Inflammatory macrophage treated with lipopolysaccharide for 4 hours (primary cell): ENCODE data around the gene ZBTB18.

Source experiments
- DNase-seq: peaks from one replicate; pipeline ENCODE4 v3.0.0-alpha.2; 2020

The ZBTB18 gene

GRCh38 chr1:244064621-244065020 is 13.5 kb downstream of the ZBTB18 start:
- DNase-seq, result no peak

- DNase-seq, result no peak
Measured at GRCh38 chr1:244065063-244065793, 14.1 kb downstream of the ZBTB18 start.

GRCh38 chr1:244065960-244066388 is 14.9 kb downstream of the ZBTB18 start:
- peak; percentile 11 for DNase-seq

- no peak for DNase-seq
Measured at GRCh38 chr1:244066954-244067716, 16.1 kb downstream of the ZBTB18 start.

- DNase-seq, result no peak
Measured at GRCh38 chr1:244067893-244068292, 16.8 kb downstream of the ZBTB18 start.

GRCh38 chr1:244068567-244068966 is 17.5 kb downstream of the ZBTB18 start:
- no peak for DNase-seq

GRCh38 chr1:244069326-244069898 is 18.3 kb downstream of the ZBTB18 start:
- no peak for DNase-seq

GRCh38 chr1:244074559-244075171 is 23.6 kb downstream of the ZBTB18 start:
- no peak for DNase-seq

GRCh38 chr1:244075247-244075722 is 24.2 kb downstream of the ZBTB18 start:
- DNase-seq, result no peak

- DNase-seq, result no peak
Measured at GRCh38 chr1:244076740-244077139, 25.7 kb downstream of the ZBTB18 start.

- no peak for DNase-seq
Measured at GRCh38 chr1:244077473-244078220, 26.6 kb downstream of the ZBTB18 start.

GRCh38 chr1:244080343-244080929 is 29.4 kb downstream of the ZBTB18 start:
- DNase-seq, result no peak

- no peak for DNase-seq
Measured at GRCh38 chr1:244082969-244083368, 31.9 kb downstream of the ZBTB18 start.

GRCh38 chr1:244083383-244083943 is 32.4 kb downstream of the ZBTB18 start:
- DNase-seq, result no peak

- DNase-seq, result no peak
Measured at GRCh38 chr1:244084763-244085162, 33.7 kb downstream of the ZBTB18 start.

GRCh38 chr1:244085891-244086290 is 34.8 kb downstream of the ZBTB18 start:
- no peak for DNase-seq

GRCh38 chr1:244087021-244087560 is 36.0 kb downstream of the ZBTB18 start:
- DNase-seq, result no peak

- no peak for DNase-seq
Measured at GRCh38 chr1:244087611-244088010, 36.5 kb downstream of the ZBTB18 start.

- no peak for DNase-seq
Measured at GRCh38 chr1:244088161-244088560, 37.1 kb downstream of the ZBTB18 start.

- DNase-seq, result no peak
Measured at GRCh38 chr1:244089561-244089960, 38.5 kb downstream of the ZBTB18 start.

GRCh38 chr1:244090645-244091044 is 39.6 kb downstream of the ZBTB18 start:
- DNase-seq, result no peak
